H1 (cell line): Measurements from ENCODE around the gene ITSN1. TPM values are rescaled to one million over a fixed set of nuclear protein-coding genes. Genes with fewer than 3 reads are reported as not detected.

Source experiments
- CTCF ChIA-PET: fragments of 300-600 bp; sonication (Branson Sonifier 250); formaldehyde crosslinking; loops from one replicate; lab custom pipeline; 2021; ENCODE audit not compliant: partially characterized antibody; lab: Charles Lee
- POLR2A ChIA-PET: fragments of 300-600 bp; sonication (Branson Sonifier 250); formaldehyde crosslinking; loops from one replicate; lab custom pipeline; 2021; ENCODE audit warnings: inconsistent platforms; ENCODE audit not compliant: partially characterized antibody; lab: Charles Lee
- DNase-seq, 2 experiments: peaks; one replicate each; pipeline versions ENCODE4 v3.0.0 to v3.0.0-alpha.2; 2010 to 2022; ENCODE audit warnings: low spot score in 2 of 2, low read depth in 1 of 2, mixed read lengths in 1 of 2
- FAIRE-seq: peaks from 2 replicates; lab custom pipeline; 2011; peaks lifted over from hg19 to GRCh38; lab: Jason Lieb, UNC
- H2AFZ ChIP-seq: 2 replicates; pipeline ENCODE4 v1.8.1; 2012; ENCODE audit warnings: low read length, inconsistent platforms
- H2AK5ac ChIP-seq: 2 replicates; pipeline ENCODE4 v1.6.1; 2013; ENCODE audit warnings: low read depth, low read length
- H2BK120ac ChIP-seq: replicated peaks from 2 replicates; pipeline ENCODE3; 2013; ENCODE audit warnings: low read depth, low read length, inconsistent platforms
- H2BK12ac ChIP-seq: 2 replicates; pipeline ENCODE4 v1.6.1; 2013; ENCODE audit warnings: low read depth, low read length
- H2BK15ac ChIP-seq: 2 replicates; pipeline ENCODE4 v1.6.1; 2013; ENCODE audit warnings: low read length
- H2BK20ac ChIP-seq: 2 replicates; pipeline ENCODE4 v1.6.1; 2013; ENCODE audit warnings: low read length
- H2BK5ac ChIP-seq: 2 replicates; pipeline ENCODE4 v1.6.1; 2013; ENCODE audit warnings: low read depth, low read length
- H3K14ac ChIP-seq: 2 replicates; pipeline ENCODE4 v1.6.1; 2013; ENCODE audit warnings: inconsistent platforms; ENCODE audit not compliant: insufficient read length
- H3K18ac ChIP-seq: 2 replicates; pipeline ENCODE4 v1.6.1; 2013; ENCODE audit warnings: low read length; ENCODE audit errors: extremely low read depth
- H3K23ac ChIP-seq: 2 replicates; pipeline ENCODE4 v1.6.1; 2013; ENCODE audit warnings: inconsistent platforms; ENCODE audit not compliant: insufficient read length
- H3K23me2 ChIP-seq: 2 replicates; pipeline ENCODE4 v1.6.1; 2013; ENCODE audit warnings: low read depth, low read length
- H3K27ac ChIP-seq: 2 replicates; pipeline ENCODE4 v1.6.1; 2011; ENCODE audit warnings: low read depth, low read length, inconsistent platforms
- H3K27me3 ChIP-seq, 4 experiments: replicated peaks in 1 of 4; 1 replicate in 1 of 4; 2 replicates in 3 of 4; pipeline versions ENCODE4 v1.6.1 to v1.8.1; 2011 to 2013; ENCODE audit warnings: low read length in 3 of 4, mild to moderate bottlenecking in 3 of 4, inconsistent platforms in 2 of 4, mixed read lengths in 2 of 4, moderate library complexity in 1 of 4; ENCODE audit not compliant: control insufficient read depth in 3 of 4, insufficient read depth in 3 of 4; ENCODE audit errors: extremely low read depth in 1 of 4
- H3K36me3 ChIP-seq, 4 experiments: 2 replicates each; pipeline versions ENCODE4 v1.6.1 to v1.8.1; 2011 to 2013; ENCODE audit warnings: mild to moderate bottlenecking in 4 of 4, low read length in 3 of 4, moderate library complexity in 2 of 4, control low read depth in 1 of 4, inconsistent platforms in 1 of 4; ENCODE audit not compliant: insufficient read depth in 4 of 4, control insufficient read depth in 2 of 4
- H3K4ac ChIP-seq: replicated peaks from 2 replicates; pipeline ENCODE3; 2013; ENCODE audit warnings: low read length, low read depth, mixed read lengths, inconsistent platforms; ENCODE audit not compliant: insufficient read length
- H3K4me1 ChIP-seq, 4 experiments: replicated peaks in 1 of 4; 1 replicate in 1 of 4; 2 replicates in 3 of 4; pipeline versions ENCODE4 v1.6.1 to v1.8.1; 2011 to 2013; ENCODE audit warnings: low read length in 3 of 4, inconsistent platforms in 2 of 4, mixed read lengths in 1 of 4; ENCODE audit not compliant: insufficient read depth in 4 of 4, control insufficient read depth in 3 of 4
- H3K4me2 ChIP-seq, 2 experiments: 2 replicates each; pipeline versions ENCODE4 v1.6.1 to v1.8.1; 2011 to 2013; ENCODE audit warnings: low read depth in 2 of 2, low read length in 2 of 2, control low read depth in 1 of 2, inconsistent platforms in 1 of 2, mild to moderate bottlenecking in 1 of 2; ENCODE audit not compliant: insufficient read depth in 1 of 2
- H3K4me3 ChIP-seq, 4 experiments: fragments of 200-600, 300-600 bp in 1 of 4; sonication (generic), shearing (Covaris generic), sonication (Bioruptor Twin) in 1 of 4; 2 replicates each; pipeline versions ENCODE4 v1.5.1 to v1.8.1; 2011 to 2016; ENCODE audit warnings: low read length in 4 of 4, low read depth in 3 of 4, control low read depth in 2 of 4, inconsistent platforms in 2 of 4, mild to moderate bottlenecking in 2 of 4, mixed read lengths in 1 of 4, moderate library complexity in 1 of 4; ENCODE audit not compliant: insufficient read depth in 2 of 4; ENCODE audit errors: extremely low read depth in 1 of 4
- H3K56ac ChIP-seq: replicated peaks from 2 replicates; pipeline ENCODE3; 2013; ENCODE audit warnings: low read depth, mild to moderate bottlenecking, mixed read lengths, low read length, inconsistent platforms; ENCODE audit not compliant: insufficient read length
- H3K79me1 ChIP-seq: 2 replicates; pipeline ENCODE4 v1.6.1; 2013; ENCODE audit warnings: low read depth, low read length, control low read depth
- H3K79me2 ChIP-seq, 2 experiments: 2 replicates each; pipeline versions ENCODE4 v1.6.1 to v1.8.1; 2012 to 2013; ENCODE audit warnings: low read length in 2 of 2, mild to moderate bottlenecking in 2 of 2, inconsistent platforms in 1 of 2; ENCODE audit not compliant: insufficient read depth in 2 of 2, control insufficient read depth in 1 of 2
- H3K9ac ChIP-seq, 4 experiments: replicated peaks in 1 of 4; 1 replicate in 1 of 4; 2 replicates in 3 of 4; pipeline versions ENCODE4 v1.6.1 to v1.8.1; 2011 to 2013; ENCODE audit warnings: low read depth in 3 of 4, low read length in 3 of 4, control low read depth in 2 of 4, mild to moderate bottlenecking in 2 of 4, moderate library complexity in 2 of 4, inconsistent platforms in 1 of 4; ENCODE audit errors: extremely low read depth in 1 of 4
- H3K9me3 ChIP-seq, 2 experiments: 2 replicates each; pipeline versions ENCODE4 v1.6.1 to v1.8.1; 2012 to 2013; ENCODE audit warnings: mild to moderate bottlenecking in 2 of 2, moderate library complexity in 2 of 2, control low read depth in 1 of 2, inconsistent platforms in 1 of 2, low read depth in 1 of 2, low read length in 1 of 2, mixed read lengths in 1 of 2; ENCODE audit not compliant: insufficient read depth in 2 of 2
- H4K20me1 ChIP-seq, 2 experiments: replicated peaks in 1 of 2; 2 replicates each; pipeline versions ENCODE3 to v1.8.1; 2011 to 2013; ENCODE audit warnings: inconsistent platforms in 2 of 2, low read length in 2 of 2, mild to moderate bottlenecking in 1 of 2; ENCODE audit not compliant: insufficient read depth in 2 of 2, control insufficient read depth in 1 of 2
- H4K5ac ChIP-seq: 2 replicates; pipeline ENCODE4 v1.6.1; 2013; ENCODE audit warnings: low read length, low read depth, mixed read lengths, inconsistent platforms; ENCODE audit not compliant: insufficient read length
- H4K8ac ChIP-seq: 2 replicates; pipeline ENCODE4 v1.8.0; 2013; ENCODE audit warnings: mild to moderate bottlenecking, moderate library complexity, low read length, inconsistent platforms; ENCODE audit not compliant: insufficient read depth; ENCODE audit errors: extremely low read depth
- H4K91ac ChIP-seq: replicated peaks from 2 replicates; pipeline ENCODE3; 2013; ENCODE audit warnings: low read length, mixed read lengths, inconsistent platforms; ENCODE audit not compliant: insufficient read length
- ATF3 ChIP-seq: IDR thresholded peaks from 2 replicates; pipeline ENCODE4 v1.6.1; 2011; ENCODE audit warnings: low read depth, mild to moderate bottlenecking, low read length; ENCODE audit not compliant: insufficient read depth
- BACH1 ChIP-seq: IDR thresholded peaks from 2 replicates; pipeline ENCODE4 v1.6.1; 2012; ENCODE audit warnings: low read length, improper control_type of control experiment
- BRCA1 ChIP-seq: IDR thresholded peaks from 2 replicates; pipeline ENCODE4 v1.6.1; 2012; ENCODE audit warnings: low read depth, low read length, improper control_type of control experiment
- CEBPB ChIP-seq: IDR thresholded peaks from 2 replicates; pipeline ENCODE4 v1.6.1; 2012; ENCODE audit warnings: low read depth, low read length
- CHD1 ChIP-seq: IDR thresholded peaks from 2 replicates; pipeline ENCODE4 v1.6.1; 2012; ENCODE audit warnings: low read depth, low read length, improper control_type of control experiment
- CTBP2 ChIP-seq: IDR thresholded peaks from 2 replicates; pipeline ENCODE4 v1.7.0; 2011; ENCODE audit warnings: borderline replicate concordance, mild to moderate bottlenecking, moderate library complexity, mixed read lengths, low read length; ENCODE audit not compliant: insufficient read depth, insufficient read length
- EP300 ChIP-seq, 2 experiments: IDR thresholded peaks; 1 replicate in 1 of 2; 2 replicates in 1 of 2; pipeline ENCODE4 v1.6.1; 2011 to 2012; ENCODE audit warnings: low read depth in 2 of 2, low read length in 2 of 2, mild to moderate bottlenecking in 2 of 2, borderline replicate concordance in 1 of 2, inconsistent platforms in 1 of 2, moderate library complexity in 1 of 2
- GTF2F1 ChIP-seq: IDR thresholded peaks from 2 replicates; pipeline ENCODE4 v1.6.1; 2012; ENCODE audit warnings: low read depth, low read length, improper control_type of control experiment, borderline replicate concordance
- HDAC2 ChIP-seq, 2 experiments: fragments of 300-600 bp in 1 of 2; sonication (generic) in 1 of 2; IDR thresholded peaks; 2 replicates each; pipeline ENCODE4 v1.6.1; 2011 to 2012; ENCODE audit warnings: low read depth in 2 of 2, low read length in 2 of 2, mild to moderate bottlenecking in 2 of 2, moderate library complexity in 2 of 2, borderline replicate concordance in 1 of 2, inconsistent platforms in 1 of 2
- JUN ChIP-seq: IDR thresholded peaks from 2 replicates; pipeline ENCODE4 v1.6.1; 2011; ENCODE audit warnings: low read depth, mild to moderate bottlenecking, improper control_type of control experiment, low read length
- KDM4A ChIP-seq: IDR thresholded peaks from one replicate; pipeline ENCODE4 v1.7.1; 2012; ENCODE audit warnings: low read depth, mild to moderate bottlenecking, moderate library complexity, low read length, inconsistent platforms; ENCODE audit not compliant: severe bottlenecking
- MAX ChIP-seq: IDR thresholded peaks from 2 replicates; pipeline ENCODE4 v1.6.1; 2012; ENCODE audit warnings: inconsistent platforms
- SP4 ChIP-seq: IDR thresholded peaks from 2 replicates; pipeline ENCODE4 v1.6.1; 2012; ENCODE audit warnings: low read length, inconsistent platforms
- WGBS, 2 experiments: shearing (Covaris generic) in 1 of 2; methylation state at CpG; one replicate each; pipeline versions ENCODE4 v1.1.6 to v1.1.7; 2013 to 2015; ENCODE audit warnings: low lambda C conversion rate in 2 of 2, mixed read lengths in 2 of 2, inconsistent platforms in 1 of 2, low coverage in 1 of 2, missing lambda C conversion rate in 1 of 2; ENCODE audit not compliant: insufficient replicate concordance in 2 of 2, insufficient coverage in 1 of 2, insufficient read length in 1 of 2; ENCODE audit errors: extremely low coverage in 1 of 2, missing lambda C conversion rate in 1 of 2; 5-methylcytosine and 5-hydroxymethylcytosine counted together
- polyA plus RNA-seq, 7 experiments: library from polyadenylated mRNA; depleted of rRNA in 3 of 7; stranded (reverse) in 5 of 7; unstranded in 2 of 7; fragments of >200 nt in 5 of 7; fragments of 200-250 nt in 2 of 7; gene quantifications; 1 replicate in 5 of 7; 2 replicates in 1 of 7; 4 replicates in 1 of 7; pipeline versions ENCODE4 v1.2.1 to v1.2.3, GENCODE V29; 2011 to 2013; ENCODE audit warnings: missing spikeins in 2 of 7, mixed read lengths in 2 of 7
- total RNA-seq: library from RNA; stranded (reverse); fragmentation: NEBNext Ultra II Directional; extraction: Animal tissue kit (Norgen Biotek cat#: 25700); gene quantifications from 2 replicates; pipeline ENCODE4 v1.2.1, GENCODE V29; 2021

Gene ITSN1
- total and polyA plus RNA-seq, 2 of the 8 experiments (the other 6 are each of a cell fraction or from before 2014, with no cell fraction given), result 60.8 to 78.1 TPM

- Histone ChIP-seq H3K9ac (no peak overlapping the region), H3K79me2 (peaks cover 4 to 99% of the 10 kb centered on the region in 2 experiments), H3K14ac (no peak overlapping the region), H3K27me3 (no peaks in the 10 kb centered on the region), H3K27ac (no peak overlapping the region), H3K23me2 (no peaks in the 10 kb centered on the region), H2BK15ac (no peak overlapping the region), H2BK20ac (no peak overlapping the region), H3K9me3 (no peaks in the 10 kb centered on the region), H2BK12ac (no peak overlapping the region), H3K23ac (no peak overlapping the region), H2AFZ (no peak overlapping the region), H3K4me3 (no peak overlapping the region), H3K18ac (no peak overlapping the region), H3K4ac (no peak overlapping the region), H3K79me1 (peaks cover 6% of the 10 kb centered on the region; the same call in 1 of the 2 replicates), H4K20me1 (peaks cover 2 to 13% of the 10 kb centered on the region in 2 experiments), H3K36me3 (no peaks in the 10 kb centered on the region), H4K91ac (no peak overlapping the region), H2BK5ac (no peak overlapping the region), H3K4me1 (peaks cover 0 to 7% (median 2%) of the 10 kb centered on the region in 4 experiments; a peak in 4 of 7 replicates), H4K5ac (no peak overlapping the region), H3K4me2 (no peak overlapping the region; a peak in 1 of 4 replicates), H2BK120ac (no peak overlapping the region), H2AK5ac (no peak overlapping the region), H4K8ac (no peak overlapping the region), H3K56ac (no peak overlapping the region)
- DNase-seq, result no peak
- TF ChIP-seq SP4, result no peak
- TF ChIP-seq KDM4A, result no peak
- TF ChIP-seq JUN, result no peak
- TF ChIP-seq HDAC2 (IDR thresholded peaks at IDR 0.05; ENCODE audit: borderline replicate concordance in 1 of 2, low read depth in 2 of 2, low read length in 2 of 2), result no peak
- TF ChIP-seq EP300 (IDR thresholded peaks at IDR 0.05; ENCODE audit: borderline replicate concordance in 1 of 2, low read depth in 2 of 2, low read length in 2 of 2), result no peak
- no peak for TF ChIP-seq CEBPB
- no peak for TF ChIP-seq GTF2F1
- TF ChIP-seq ATF3, result no peak
- no peak for TF ChIP-seq BACH1
- no peak for TF ChIP-seq CHD1
- no peak for TF ChIP-seq MAX
- TF ChIP-seq CTBP2, result no peak
- no peak for TF ChIP-seq BRCA1
- WGBS, 2 experiments, result 94% methylated on average over 1 of the region's 1 CpG; no CpG with 5 or more reads in 1 of the 2 experiments
- POLR2A ChIA-PET, result no interaction called here
- CTCF ChIA-PET, result interaction anchor here (0.9 kb wide), 1 partner anchor 69 kb away, joined by 4 read pairs; no protein-coding TSS in a partner anchor
- no peak for FAIRE-seq
These were observed 31.9 kb downstream of the ITSN1 start for GRCh38 chr21:33674226-33674625.
